Stimulated activated CD8-positive, alpha-beta memory T cell treated with anti-CD3 and anti-CD28 coated beads, Interleukin-4, amount 100 ng/mL, for 1 hour (primary cell): ENCODE measurements around the gene MYL12B.
A peak's percentile ranks its signal among the peaks of the same experiment; 100 is the strongest.
"Not testable (repeated sequence)": the region's sequence is repeated elsewhere in the genome, so short reads cannot be mapped to it uniquely, and the experiment has no call there.

ENCODE experiments used
- DNase-seq, 2 donors: peaks; one replicate each; pipeline ENCODE4 v3.0.0-alpha.2; 2020; ENCODE audit warnings: low read depth in 2 of 2, low spot score in 1 of 2

The MYL12B gene

GRCh38 chr18:3260995-3261372, 949 bp upstream of the MYL12B start:
- no peak for DNase-seq

- peak in 1 of 2 donors; percentile 11 for DNase-seq
Measured at GRCh38 chr18:3262234-3263131, 550 bp downstream of the MYL12B start.

- no peak for DNase-seq
Measured at GRCh38 chr18:3263132-3263700, 1.3 kb downstream of the MYL12B start.

GRCh38 chr18:3264362-3264761, 2.4 kb downstream of the MYL12B start:
- DNase-seq: no peak

- DNase-seq: no peak
Measured at GRCh38 chr18:3265564-3266033, 3.7 kb downstream of the MYL12B start.

GRCh38 chr18:3266062-3266608, 4.2 kb downstream of the MYL12B start:
- no peak for DNase-seq

GRCh38 chr18:3268306-3268705, 6.4 kb downstream of the MYL12B start:
- DNase-seq: no peak

GRCh38 chr18:3269241-3269913, 7.4 kb downstream of the MYL12B start:
- DNase-seq: no peak

- DNase-seq: no peak
Measured at GRCh38 chr18:3269914-3270299, 8.0 kb downstream of the MYL12B start.

GRCh38 chr18:3273042-3273441, 11.1 kb downstream of the MYL12B start:
- no peak for DNase-seq

- not testable (repeated sequence) for DNase-seq
Measured at GRCh38 chr18:3277643-3278213, 15.8 kb downstream of the MYL12B start.

- DNase-seq: no peak
Measured at GRCh38 chr18:3279201-3280185, 17.6 kb downstream of the MYL12B start.

- no peak for DNase-seq
Measured at GRCh38 chr18:3281456-3282400, 19.8 kb downstream of the MYL12B start.

GRCh38 chr18:3283253-3283863, 21.4 kb downstream of the MYL12B start:
- no peak for DNase-seq

GRCh38 chr18:3283908-3284307, 22.0 kb downstream of the MYL12B start:
- DNase-seq: no peak

- DNase-seq: no peak
Measured at GRCh38 chr18:3284501-3284900, 22.6 kb downstream of the MYL12B start.

GRCh38 chr18:3286159-3286558, 24.2 kb downstream of the MYL12B start:
- DNase-seq: no peak

- no peak for DNase-seq
Measured at GRCh38 chr18:3293196-3293951, 31.4 kb downstream of the MYL12B start.
